ENCODE measurements around the gene SYNPR. TPM values are rescaled to one million over a fixed set of nuclear protein-coding genes. Genes with fewer than 3 reads are reported as not detected.

SYNPR gene
- total RNA-seq, 1 experiment from 2014 or later: 0.85 TPM

GRCh38 chr3:63609834-63610233 lies 331.7 kb downstream of the SYNPR start (continued):
- TF ChIP-seq AR (CRISPR knock-in tag; IDR thresholded peaks at IDR 0.05): no peak
- TF ChIP-seq E2F5 (CRISPR knock-in tag; IDR thresholded peaks at IDR 0.05): no peak
- TF ChIP-seq MLX (CRISPR knock-in tag; IDR thresholded peaks at IDR 0.05): no peak
- no peak for TF ChIP-seq FOXP4 (CRISPR knock-in tag; IDR thresholded peaks at IDR 0.05)

GRCh38 chr3:63611382-63611781 lies 333.3 kb downstream of the SYNPR start:
- Mint-ChIP-seq H3K36me3 (no peaks in the 10 kb centered on the region), H3K4me3 (no peak overlapping the region), H3K27me3 (ENCODE audit: low read depth) (no peaks in the 10 kb centered on the region), H3K9me3 (no peaks in the 10 kb centered on the region), H3K27ac (no peak overlapping the region), H3K4me1 (peaks cover 12% of the 10 kb centered on the region)
- CTCF ChIA-PET: no interaction called here
- ATAC-seq: no peak
- DNase-seq (ENCODE audit: low spot score): no peak
- TF ChIP-seq E2F4 (CRISPR knock-in tag; IDR thresholded peaks at IDR 0.05; ENCODE audit: borderline replicate concordance, low read depth) (no peak), NFATC4 (CRISPR knock-in tag; IDR thresholded peaks at IDR 0.05) (no peak), USF2 (CRISPR knock-in tag; IDR thresholded peaks at IDR 0.05) (no peak), TCF7 (CRISPR knock-in tag; IDR thresholded peaks at IDR 0.05; ENCODE audit: low read depth) (no peak), CBFB (CRISPR knock-in tag; IDR thresholded peaks at IDR 0.05; ENCODE audit: low read depth) (no peak), FOXP4 (CRISPR knock-in tag; IDR thresholded peaks at IDR 0.05) (no peak), ETV6 (CRISPR knock-in tag; IDR thresholded peaks at IDR 0.05) (no peak), ZNF317 (CRISPR knock-in tag; IDR thresholded peaks at IDR 0.05; ENCODE audit: borderline replicate concordance, low read depth) (no peak), HMGA2 (CRISPR knock-in tag; IDR thresholded peaks at IDR 0.05) (no peak)
- POLR2A ChIA-PET: no interaction called here

- H3K4me3 Mint-ChIP-seq: no peak overlapping the region
- no peaks in the 10 kb centered on the region for H3K9me3 Mint-ChIP-seq
- CTCF ChIA-PET: interaction anchor here (0.7 kb wide), 1 partner anchor 38 kb away, joined by 3 read pairs; no protein-coding TSS in a partner anchor
- no peaks in the 10 kb centered on the region for H3K27me3 Mint-ChIP-seq (ENCODE audit: low read depth)
- POLR2A ChIA-PET: no interaction called here
- no peak overlapping the region for H3K27ac Mint-ChIP-seq
- H3K4me1 Mint-ChIP-seq: peaks cover 23% of the 10 kb centered on the region
- no peak for ATAC-seq
- H3K36me3 Mint-ChIP-seq: no peaks in the 10 kb centered on the region
- DNase-seq (ENCODE audit: low spot score): no peak
- no peak for TF ChIP-seq FOXP4 (CRISPR knock-in tag; IDR thresholded peaks at IDR 0.05)
- no peak for TF ChIP-seq RORB (CRISPR knock-in tag; IDR thresholded peaks at IDR 0.05)
- no peak for TF ChIP-seq CREM (CRISPR knock-in tag; IDR thresholded peaks at IDR 0.05)
- no peak for TF ChIP-seq TEAD4 (CRISPR knock-in tag; IDR thresholded peaks at IDR 0.05)
- no peak for TF ChIP-seq AFF4 (CRISPR knock-in tag; IDR thresholded peaks at IDR 0.05; ENCODE audit: borderline replicate concordance)
Observed at GRCh38 chr3:63613561-63613960, 335.5 kb downstream of the SYNPR start.

Measured in WTC11 (cell line).